K562 (cell line): ENCODE measurements around the gene WIF1. TPM values are rescaled to one million over a fixed set of nuclear protein-coding genes. Genes with fewer than 3 reads are reported as not detected.

Experiments used
- ATF1 ChIP-seq, 2 experiments: fragments of 450-650 bp in 1 of 2; IDR thresholded peaks; 2 replicates each; pipeline ENCODE4 v1.6.1; 2016; ENCODE audit warnings: missing compliant biosample characterization in 1 of 2, missing genetic modification characterization in 1 of 2
- BHLHE40 ChIP-seq: IDR thresholded peaks from 2 replicates; pipeline ENCODE4 v1.6.1; 2011; ENCODE audit warnings: low read length, improper control_type of control experiment
- CBFB ChIP-seq: sonication (generic); formaldehyde crosslinking; IDR thresholded peaks from 2 replicates; pipeline ENCODE4 v1.4.0; 2020; ENCODE audit warnings: mild to moderate bottlenecking, missing genetic modification reagents
- ILK ChIP-seq: fragments of 450-650 bp; IDR thresholded peaks from 2 replicates; pipeline ENCODE4 v1.6.1; 2016; ENCODE audit warnings: missing genetic modification characterization, low read depth, mild to moderate bottlenecking, missing compliant biosample characterization, moderate library complexity, borderline replicate concordance
- KLF6 ChIP-seq: fragments of 250-450 bp; sonication (Bioruptor Pico); IDR thresholded peaks from 2 replicates; pipeline ENCODE4 v1.4.0; 2020; ENCODE audit warnings: mild to moderate bottlenecking, moderate library complexity, borderline replicate concordance
- MYC ChIP-seq, 2 experiments: fragments of 250-450 bp in 1 of 2; sonication (Bioruptor Pico) in 1 of 2; IDR thresholded peaks; 2 replicates each; pipeline versions ENCODE4 v1.5.1 to v1.6.1; 2012 to 2021; ENCODE audit warnings: low read depth in 2 of 2, borderline replicate concordance in 1 of 2, improper control_type of control experiment in 1 of 2, low read length in 1 of 2, mild to moderate bottlenecking in 1 of 2, moderate library complexity in 1 of 2
- MYNN ChIP-seq, 2 experiments: sonication (generic); formaldehyde crosslinking in 1 of 2; IDR thresholded peaks; 2 replicates each; pipeline versions ENCODE4 v1.5.0 to v1.6.1; 2016 to 2020; ENCODE audit warnings: antibody characterized with exemption in 1 of 2, missing genetic modification reagents in 1 of 2
- RBM25 ChIP-seq: fragments of 200-400 bp; formaldehyde crosslinking; IDR thresholded peaks from 2 replicates; pipeline ENCODE4 v1.6.1; 2018; ENCODE audit warnings: low read length, low read depth, moderate library complexity; ENCODE audit not compliant: severe bottlenecking
- SMAD2 ChIP-seq: fragments of 150-350 bp; IDR thresholded peaks from 2 replicates; pipeline ENCODE4 v1.6.1; 2014; ENCODE audit warnings: low read depth, mild to moderate bottlenecking, low read length
- ZKSCAN1 ChIP-seq: fragments of 150-350 bp; IDR thresholded peaks from 2 replicates; pipeline ENCODE4 v1.6.1; 2016; ENCODE audit warnings: low read depth, low read length
- polyA plus RNA-seq, 8 experiments: library from polyadenylated mRNA; depleted of rRNA in 4 of 8; stranded (reverse) in 5 of 8; unstranded in 3 of 8; fragments of >200 nt; fragmentation: Nextera tagmentation in 2 of 8; fragmentation: Illumina TruSeq in 1 of 8; extraction: Ambion mirVana in 2 of 8; extraction: Trizol in 1 of 8; gene quantifications; 2 replicates each; pipeline versions ENCODE4 v1.2.1 to v1.2.3, GENCODE V29; 2011 to 2014; ENCODE audit warnings: inconsistent platforms in 1 of 8, missing spikeins in 1 of 8
- total RNA-seq, 7 experiments: library from RNA; depleted of rRNA in 6 of 7; stranded (reverse); fragments of >200 nt in 6 of 7; fragmentation: Illumina TruSeq in 2 of 7; extraction: Trizol in 2 of 7; gene quantifications; 2 replicates each; pipeline versions ENCODE4 v1.2.1 to v1.2.3, GENCODE V29; 2011 to 2021; ENCODE audit warnings: low replicate concordance in 1 of 7
- TF ChIP-seq, protein P1 (sequence below), 3 experiments: fragments of 200-800 bp in 1 of 3; fragments of 250-450 bp in 1 of 3; fragments of 450-650 bp in 1 of 3; sonication (Bioruptor Pico) in 1 of 3; sonication (Bioruptor generic) in 1 of 3; formaldehyde crosslinking in 1 of 3; IDR thresholded peaks; 2 replicates each; pipeline versions ENCODE4 v1.6.1 to v1.8.0; 2016 to 2022; ENCODE audit warnings: mild to moderate bottlenecking in 2 of 3, missing genetic modification characterization in 2 of 3, missing compliant biosample characterization in 1 of 3, moderate library complexity in 1 of 3
- TF ChIP-seq, protein P2 (sequence below): fragments of 250-450 bp; sonication (Bioruptor Pico); IDR thresholded peaks from 2 replicates; pipeline ENCODE4 v1.4.0; 2020; ENCODE audit warnings: mild to moderate bottlenecking, moderate library complexity
- TF ChIP-seq, protein P3 (sequence below), 2 experiments: fragments of 450-650 bp; IDR thresholded peaks; 2 replicates each; pipeline ENCODE4 v1.6.1; 2016
- TF ChIP-seq, protein P4 (sequence below): fragments of 450-650 bp; IDR thresholded peaks from one replicate; pipeline ENCODE4 v1.6.1; 2018; ENCODE audit warnings: mild to moderate bottlenecking, moderate library complexity; ENCODE audit not compliant: partially characterized antibody

WIF1 gene
- total and polyA plus RNA-seq, 9 of the 15 experiments (the other 6 are each of a cell fraction or from before 2014, with no cell fraction given) = not detected

DNA sequence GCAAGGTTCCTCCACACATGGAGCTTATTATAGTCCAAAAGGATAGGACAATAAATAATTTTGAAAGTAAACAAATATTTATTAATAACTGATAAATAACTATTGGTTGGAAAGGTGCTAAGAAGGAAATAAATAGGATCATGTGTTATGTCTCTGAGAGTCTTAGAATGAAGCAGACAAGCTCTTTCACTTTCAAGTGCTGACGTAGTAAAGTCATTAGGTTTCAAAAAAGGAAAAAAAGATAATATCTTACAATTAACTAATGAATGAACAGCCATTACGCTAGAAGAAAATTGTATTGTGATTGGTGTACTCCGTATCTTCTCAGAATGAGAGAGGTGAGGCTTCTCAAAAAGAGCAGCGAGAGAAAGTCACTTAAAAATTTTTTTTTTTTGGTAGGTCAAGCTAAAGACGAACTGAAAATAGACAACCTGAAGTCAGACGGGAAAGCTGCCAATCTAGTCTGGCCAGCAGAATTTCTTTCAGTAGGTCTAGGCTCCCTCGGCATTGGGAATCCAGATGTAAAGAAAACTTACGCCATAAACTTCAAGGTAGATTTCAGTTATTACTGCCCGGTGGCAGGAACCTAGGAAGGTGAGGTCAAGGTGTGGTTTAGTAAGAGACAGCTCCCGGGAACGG, 47.7 kb upstream of the WIF1 start (continued):
- TF ChIP-seq, protein P1, sequence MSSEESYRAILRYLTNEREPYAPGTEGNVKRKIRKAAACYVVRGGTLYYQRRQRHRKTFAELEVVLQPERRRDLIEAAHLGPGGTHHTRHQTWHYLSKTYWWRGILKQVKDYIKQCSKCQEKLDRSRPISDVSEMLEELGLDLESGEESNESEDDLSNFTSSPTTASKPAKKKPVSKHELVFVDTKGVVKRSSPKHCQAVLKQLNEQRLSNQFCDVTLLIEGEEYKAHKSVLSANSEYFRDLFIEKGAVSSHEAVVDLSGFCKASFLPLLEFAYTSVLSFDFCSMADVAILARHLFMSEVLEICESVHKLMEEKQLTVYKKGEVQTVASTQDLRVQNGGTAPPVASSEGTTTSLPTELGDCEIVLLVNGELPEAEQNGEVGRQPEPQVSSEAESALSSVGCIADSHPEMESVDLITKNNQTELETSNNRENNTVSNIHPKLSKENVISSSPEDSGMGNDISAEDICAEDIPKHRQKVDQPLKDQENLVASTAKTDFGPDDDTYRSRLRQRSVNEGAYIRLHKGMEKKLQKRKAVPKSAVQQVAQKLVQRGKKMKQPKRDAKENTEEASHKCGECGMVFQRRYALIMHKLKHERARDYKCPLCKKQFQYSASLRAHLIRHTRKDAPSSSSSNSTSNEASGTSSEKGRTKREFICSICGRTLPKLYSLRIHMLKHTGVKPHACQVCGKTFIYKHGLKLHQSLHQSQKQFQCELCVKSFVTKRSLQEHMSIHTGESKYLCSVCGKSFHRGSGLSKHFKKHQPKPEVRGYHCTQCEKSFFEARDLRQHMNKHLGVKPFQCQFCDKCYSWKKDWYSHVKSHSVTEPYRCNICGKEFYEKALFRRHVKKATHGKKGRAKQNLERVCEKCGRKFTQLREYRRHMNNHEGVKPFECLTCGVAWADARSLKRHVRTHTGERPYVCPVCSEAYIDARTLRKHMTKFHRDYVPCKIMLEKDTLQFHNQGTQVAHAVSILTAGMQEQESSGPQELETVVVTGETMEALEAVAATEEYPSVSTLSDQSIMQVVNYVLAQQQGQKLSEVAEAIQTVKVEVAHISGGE (CRISPR knock-in tag; IDR thresholded peaks at IDR 0.05) = no peak
- TF ChIP-seq ATF1 (CRISPR knock-in tag; IDR thresholded peaks at IDR 0.05) (no peak), ATF1 (tag; IDR thresholded peaks at IDR 0.05) (no peak), CBFB (CRISPR knock-in tag) (no peak), MYC (IDR thresholded peaks at IDR 0.05; ENCODE audit: low read depth, low read length) (no peak), MYC (CRISPR knock-in tag; IDR thresholded peaks at IDR 0.05; ENCODE audit: borderline replicate concordance, low read depth) (no peak), MYNN (IDR thresholded peaks at IDR 0.05) (no peak), MYNN (CRISPR knock-in tag; IDR thresholded peaks at IDR 0.05) (no peak), BHLHE40 (no peak), ZKSCAN1 (no peak), SMAD2 (no peak), KLF6 (CRISPR knock-in tag) (no peak), ILK (no peak), RBM25 (no peak)
- TF ChIP-seq, protein P2, sequence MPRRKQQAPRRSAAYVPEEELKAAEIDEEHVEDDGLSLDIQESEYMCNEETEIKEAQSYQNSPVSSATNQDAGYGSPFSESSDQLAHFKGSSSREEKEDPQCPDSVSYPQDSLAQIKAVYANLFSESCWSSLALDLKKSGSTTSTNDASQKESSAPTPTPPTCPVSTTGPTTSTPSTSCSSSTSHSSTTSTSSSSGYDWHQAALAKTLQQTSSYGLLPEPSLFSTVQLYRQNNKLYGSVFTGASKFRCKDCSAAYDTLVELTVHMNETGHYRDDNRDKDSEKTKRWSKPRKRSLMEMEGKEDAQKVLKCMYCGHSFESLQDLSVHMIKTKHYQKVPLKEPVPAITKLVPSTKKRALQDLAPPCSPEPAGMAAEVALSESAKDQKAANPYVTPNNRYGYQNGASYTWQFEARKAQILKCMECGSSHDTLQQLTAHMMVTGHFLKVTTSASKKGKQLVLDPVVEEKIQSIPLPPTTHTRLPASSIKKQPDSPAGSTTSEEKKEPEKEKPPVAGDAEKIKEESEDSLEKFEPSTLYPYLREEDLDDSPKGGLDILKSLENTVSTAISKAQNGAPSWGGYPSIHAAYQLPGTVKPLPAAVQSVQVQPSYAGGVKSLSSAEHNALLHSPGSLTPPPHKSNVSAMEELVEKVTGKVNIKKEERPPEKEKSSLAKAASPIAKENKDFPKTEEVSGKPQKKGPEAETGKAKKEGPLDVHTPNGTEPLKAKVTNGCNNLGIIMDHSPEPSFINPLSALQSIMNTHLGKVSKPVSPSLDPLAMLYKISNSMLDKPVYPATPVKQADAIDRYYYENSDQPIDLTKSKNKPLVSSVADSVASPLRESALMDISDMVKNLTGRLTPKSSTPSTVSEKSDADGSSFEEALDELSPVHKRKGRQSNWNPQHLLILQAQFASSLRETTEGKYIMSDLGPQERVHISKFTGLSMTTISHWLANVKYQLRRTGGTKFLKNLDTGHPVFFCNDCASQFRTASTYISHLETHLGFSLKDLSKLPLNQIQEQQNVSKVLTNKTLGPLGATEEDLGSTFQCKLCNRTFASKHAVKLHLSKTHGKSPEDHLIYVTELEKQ = no peak
- TF ChIP-seq, protein P3, sequence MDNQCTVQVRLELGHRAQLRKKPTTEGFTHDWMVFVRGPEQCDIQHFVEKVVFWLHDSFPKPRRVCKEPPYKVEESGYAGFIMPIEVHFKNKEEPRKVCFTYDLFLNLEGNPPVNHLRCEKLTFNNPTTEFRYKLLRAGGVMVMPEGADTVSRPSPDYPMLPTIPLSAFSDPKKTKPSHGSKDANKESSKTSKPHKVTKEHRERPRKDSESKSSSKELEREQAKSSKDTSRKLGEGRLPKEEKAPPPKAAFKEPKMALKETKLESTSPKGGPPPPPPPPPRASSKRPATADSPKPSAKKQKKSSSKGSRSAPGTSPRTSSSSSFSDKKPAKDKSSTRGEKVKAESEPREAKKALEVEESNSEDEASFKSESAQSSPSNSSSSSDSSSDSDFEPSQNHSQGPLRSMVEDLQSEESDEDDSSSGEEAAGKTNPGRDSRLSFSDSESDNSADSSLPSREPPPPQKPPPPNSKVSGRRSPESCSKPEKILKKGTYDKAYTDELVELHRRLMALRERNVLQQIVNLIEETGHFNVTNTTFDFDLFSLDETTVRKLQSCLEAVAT (IDR thresholded peaks at IDR 0.05) = peak in 1 of 2 experiments; percentile 14; a peak in 1 of 4 replicates
- TF ChIP-seq, protein P4, sequence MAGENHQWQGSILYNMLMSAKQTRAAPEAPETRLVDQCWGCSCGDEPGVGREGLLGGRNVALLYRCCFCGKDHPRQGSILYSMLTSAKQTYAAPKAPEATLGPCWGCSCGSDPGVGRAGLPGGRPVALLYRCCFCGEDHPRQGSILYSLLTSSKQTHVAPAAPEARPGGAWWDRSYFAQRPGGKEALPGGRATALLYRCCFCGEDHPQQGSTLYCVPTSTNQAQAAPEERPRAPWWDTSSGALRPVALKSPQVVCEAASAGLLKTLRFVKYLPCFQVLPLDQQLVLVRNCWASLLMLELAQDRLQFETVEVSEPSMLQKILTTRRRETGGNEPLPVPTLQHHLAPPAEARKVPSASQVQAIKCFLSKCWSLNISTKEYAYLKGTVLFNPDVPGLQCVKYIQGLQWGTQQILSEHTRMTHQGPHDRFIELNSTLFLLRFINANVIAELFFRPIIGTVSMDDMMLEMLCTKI = no peak
